ENCODE measurements around the gene PCSK6. TPM values are rescaled to one million over a fixed set of nuclear protein-coding genes. Genes with fewer than 3 reads are reported as not detected.

PCSK6 gene
- total RNA-seq, 1 donor, result 0.72 TPM

GRCh38 chr15:101495334-101496197 lies 6.1 kb upstream of the PCSK6 start:
- TF ChIP-seq CTCF (IDR thresholded peaks at IDR 0.05; ENCODE audit: extremely low read depth, low read depth, low read length), result no peak
- no peak overlapping the region for H3K27ac ChIP-seq (ENCODE audit: low read depth, low read length)
- no peak overlapping the region for H3K4me2 ChIP-seq (ENCODE audit: insufficient read depth, low read length)
- no peak overlapping the region for H2AFZ ChIP-seq (ENCODE audit: low read length)
- no peak overlapping the region for H3K4me3 ChIP-seq (ENCODE audit: insufficient read depth, low read length)
- H4K20me1 ChIP-seq (ENCODE audit: insufficient read depth, low read length), result no peaks in the 10 kb centered on the region
- H3K4me1 ChIP-seq (ENCODE audit: insufficient read depth, low read length), result no peaks in the 10 kb centered on the region
- H3K36me3 ChIP-seq (ENCODE audit: insufficient read depth, low read length), result no peaks in the 10 kb centered on the region
- no peaks in the 10 kb centered on the region for H3K9me3 ChIP-seq (ENCODE audit: low read depth, low read length)
- H3K79me2 ChIP-seq (ENCODE audit: insufficient read depth, low read length), result no peaks in the 10 kb centered on the region
- H3K27me3 ChIP-seq (ENCODE audit: insufficient read depth, low read length), result peaks cover 25% of the 10 kb centered on the region
- peak; percentile 73 for DNase-seq (ENCODE audit: insufficient read length, low spot score, missing footprints)

GRCh38 chr15:101494251-101494796 lies 4.8 kb upstream of the PCSK6 start:
- Histone ChIP-seq H3K4me2 (ENCODE audit: insufficient read depth, low read length) (no peak overlapping the region), H3K79me2 (ENCODE audit: insufficient read depth, low read length) (no peaks in the 10 kb centered on the region), H2AFZ (ENCODE audit: low read length) (no peak overlapping the region), H3K9me3 (ENCODE audit: low read depth, low read length) (no peaks in the 10 kb centered on the region), H3K27me3 (ENCODE audit: insufficient read depth, low read length) (peaks cover 29% of the 10 kb centered on the region), H4K20me1 (ENCODE audit: insufficient read depth, low read length) (no peaks in the 10 kb centered on the region), H3K4me1 (ENCODE audit: insufficient read depth, low read length) (no peaks in the 10 kb centered on the region), H3K27ac (ENCODE audit: low read depth, low read length) (no peak overlapping the region), H3K4me3 (ENCODE audit: insufficient read depth, low read length) (no peak overlapping the region), H3K36me3 (ENCODE audit: insufficient read depth, low read length) (no peaks in the 10 kb centered on the region)
- DNase-seq (ENCODE audit: insufficient read length, low spot score, missing footprints), result no peak
- TF ChIP-seq CTCF (IDR thresholded peaks at IDR 0.05; ENCODE audit: extremely low read depth, low read depth, low read length), result no peak

- Histone ChIP-seq H3K79me2 (ENCODE audit: insufficient read depth, low read length) (no peaks in the 10 kb centered on the region), H4K20me1 (ENCODE audit: insufficient read depth, low read length) (no peaks in the 10 kb centered on the region), H2AFZ (ENCODE audit: low read length) (no peak overlapping the region), H3K4me3 (ENCODE audit: insufficient read depth, low read length) (no peak overlapping the region), H3K9me3 (ENCODE audit: low read depth, low read length) (no peaks in the 10 kb centered on the region), H3K27ac (ENCODE audit: low read depth, low read length) (no peak overlapping the region), H3K27me3 (ENCODE audit: insufficient read depth, low read length) (peaks cover 36% of the 10 kb centered on the region), H3K4me1 (ENCODE audit: insufficient read depth, low read length) (no peaks in the 10 kb centered on the region), H3K4me2 (ENCODE audit: insufficient read depth, low read length) (no peak overlapping the region), H3K36me3 (ENCODE audit: insufficient read depth, low read length) (no peaks in the 10 kb centered on the region)
- TF ChIP-seq CTCF (IDR thresholded peaks at IDR 0.05; ENCODE audit: extremely low read depth, low read depth, low read length), result no peak
- peak; percentile 92 for DNase-seq (ENCODE audit: insufficient read length, low spot score, missing footprints)
Measured at GRCh38 chr15:101492766-101493692, 3.5 kb upstream of the PCSK6 start.

Measured in osteoblast (primary cell).